SU-DHL-6 (cell line): ENCODE measurements around the gene CORO2A.

ENCODE experiments used
- EZH2phosphoT487 ChIP-seq: fragments of 200-600 bp; sonication (generic), shearing (Covaris generic); conservative IDR thresholded peaks from 2 replicates; pipeline ENCODE4 v1.6.1; 2018; ENCODE audit warnings: mild to moderate bottlenecking, antibody characterized with exemption, low read length, moderate library complexity, mixed read lengths
- TF ChIP-seq, protein P1 (sequence below): fragments of 200-600 bp; sonication (generic); IDR thresholded peaks from one replicate; pipeline ENCODE4 v1.5.1; 2017; ENCODE audit warnings: antibody characterized with exemption, mild to moderate bottlenecking, low read length, moderate library complexity; ENCODE audit not compliant: insufficient read depth, poor library complexity, severe bottlenecking

DNA sequence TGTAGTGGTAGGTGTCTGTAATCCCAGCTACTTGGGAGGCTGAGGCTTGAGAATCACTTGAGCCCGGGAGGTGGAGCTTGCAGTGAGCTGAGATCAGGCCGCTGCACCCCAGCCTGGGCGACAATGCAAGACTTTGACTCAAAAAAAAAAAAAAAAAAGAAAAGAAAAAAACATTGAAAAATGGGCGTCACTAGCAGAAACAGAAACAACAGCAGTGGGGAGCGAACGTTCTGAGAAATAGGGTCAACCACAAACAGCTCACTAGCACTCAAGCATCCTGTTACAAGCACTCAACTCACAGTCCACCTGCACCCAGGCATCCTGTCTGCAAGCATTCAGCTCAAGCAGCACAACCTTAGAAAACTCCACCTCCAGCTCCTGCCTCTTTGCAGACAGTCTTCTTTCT is 90.6 kb downstream of the CORO2A start:
- TF ChIP-seq, protein P1, sequence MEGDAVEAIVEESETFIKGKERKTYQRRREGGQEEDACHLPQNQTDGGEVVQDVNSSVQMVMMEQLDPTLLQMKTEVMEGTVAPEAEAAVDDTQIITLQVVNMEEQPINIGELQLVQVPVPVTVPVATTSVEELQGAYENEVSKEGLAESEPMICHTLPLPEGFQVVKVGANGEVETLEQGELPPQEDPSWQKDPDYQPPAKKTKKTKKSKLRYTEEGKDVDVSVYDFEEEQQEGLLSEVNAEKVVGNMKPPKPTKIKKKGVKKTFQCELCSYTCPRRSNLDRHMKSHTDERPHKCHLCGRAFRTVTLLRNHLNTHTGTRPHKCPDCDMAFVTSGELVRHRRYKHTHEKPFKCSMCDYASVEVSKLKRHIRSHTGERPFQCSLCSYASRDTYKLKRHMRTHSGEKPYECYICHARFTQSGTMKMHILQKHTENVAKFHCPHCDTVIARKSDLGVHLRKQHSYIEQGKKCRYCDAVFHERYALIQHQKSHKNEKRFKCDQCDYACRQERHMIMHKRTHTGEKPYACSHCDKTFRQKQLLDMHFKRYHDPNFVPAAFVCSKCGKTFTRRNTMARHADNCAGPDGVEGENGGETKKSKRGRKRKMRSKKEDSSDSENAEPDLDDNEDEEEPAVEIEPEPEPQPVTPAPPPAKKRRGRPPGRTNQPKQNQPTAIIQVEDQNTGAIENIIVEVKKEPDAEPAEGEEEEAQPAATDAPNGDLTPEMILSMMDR = no peak
- TF ChIP-seq EZH2phosphoT487 = no peak
